Measurements from ENCODE around the gene VDR.

DNA sequence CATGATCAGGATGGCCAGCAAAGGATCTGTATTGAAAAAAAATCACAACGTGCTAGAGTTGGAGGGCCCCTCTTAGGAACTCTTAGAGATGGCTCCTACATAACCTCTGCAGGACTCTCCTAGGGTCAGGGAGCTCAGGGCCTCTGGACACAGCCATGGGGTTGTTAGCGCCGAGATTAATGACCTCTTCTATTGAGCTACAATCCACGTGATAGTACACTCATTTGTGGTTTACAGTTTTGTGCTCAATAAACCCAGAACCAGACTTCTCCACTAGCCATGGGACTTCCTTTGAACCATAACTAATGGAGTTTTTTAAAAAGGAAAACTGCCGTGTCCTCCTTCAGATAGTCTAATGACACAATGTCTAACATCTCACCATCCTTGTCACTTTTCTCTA, 55.5 kb downstream of the VDR start:
- TF ChIP-seq, protein P1, sequence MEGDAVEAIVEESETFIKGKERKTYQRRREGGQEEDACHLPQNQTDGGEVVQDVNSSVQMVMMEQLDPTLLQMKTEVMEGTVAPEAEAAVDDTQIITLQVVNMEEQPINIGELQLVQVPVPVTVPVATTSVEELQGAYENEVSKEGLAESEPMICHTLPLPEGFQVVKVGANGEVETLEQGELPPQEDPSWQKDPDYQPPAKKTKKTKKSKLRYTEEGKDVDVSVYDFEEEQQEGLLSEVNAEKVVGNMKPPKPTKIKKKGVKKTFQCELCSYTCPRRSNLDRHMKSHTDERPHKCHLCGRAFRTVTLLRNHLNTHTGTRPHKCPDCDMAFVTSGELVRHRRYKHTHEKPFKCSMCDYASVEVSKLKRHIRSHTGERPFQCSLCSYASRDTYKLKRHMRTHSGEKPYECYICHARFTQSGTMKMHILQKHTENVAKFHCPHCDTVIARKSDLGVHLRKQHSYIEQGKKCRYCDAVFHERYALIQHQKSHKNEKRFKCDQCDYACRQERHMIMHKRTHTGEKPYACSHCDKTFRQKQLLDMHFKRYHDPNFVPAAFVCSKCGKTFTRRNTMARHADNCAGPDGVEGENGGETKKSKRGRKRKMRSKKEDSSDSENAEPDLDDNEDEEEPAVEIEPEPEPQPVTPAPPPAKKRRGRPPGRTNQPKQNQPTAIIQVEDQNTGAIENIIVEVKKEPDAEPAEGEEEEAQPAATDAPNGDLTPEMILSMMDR (IDR thresholded peaks at IDR 0.05; ENCODE audit: poor library complexity): no peak
- TF ChIP-seq EZH2phosphoT487 (IDR thresholded peaks at IDR 0.05; ENCODE audit: low read depth, severe bottlenecking, unreplicated experiment) (no peak), EZH2 (IDR thresholded peaks at IDR 0.05; ENCODE audit: borderline replicate concordance) (no peak)
